Neural progenitor cell (in vitro differentiated cells): ENCODE data around the gene RCSD1. TPM values are rescaled to one million over a fixed set of nuclear protein-coding genes. Genes with fewer than 3 reads are reported as not detected.

Experiments used
- DNase-seq: peaks from one replicate; pipeline ENCODE4 v3.0.0-alpha.2; 2016; ENCODE audit warnings: low spot score
- H2AFZ ChIP-seq: fragments of 200-600 bp; sonication (generic); replicated peaks from 2 replicates; pipeline ENCODE4 v1.6.1; 2016; ENCODE audit warnings: antibody characterized with exemption
- H3F3A ChIP-seq: fragments of 200-600 bp; sonication (generic); 2 replicates; pipeline ENCODE4 v1.6.1; 2016; ENCODE audit warnings: antibody characterized with exemption, low read depth
- H3K27ac ChIP-seq: fragments of 200-600 bp; sonication (generic); 2 replicates; pipeline ENCODE4 v1.5.1; 2016; ENCODE audit warnings: mild to moderate bottlenecking
- H3K27me3 ChIP-seq: fragments of 200-600 bp; sonication (generic); 2 replicates; pipeline ENCODE4 v1.6.1; 2016; ENCODE audit warnings: mild to moderate bottlenecking, moderate library complexity
- H3K36me3 ChIP-seq: fragments of 200-600 bp; sonication (generic); 2 replicates; pipeline ENCODE4 v1.5.1; 2016
- H3K4me1 ChIP-seq: fragments of 200-600 bp; sonication (generic); 2 replicates; pipeline ENCODE4 v1.6.1; 2016; ENCODE audit warnings: mixed run types
- H3K4me2 ChIP-seq: fragments of 200-600 bp; sonication (generic); 2 replicates; pipeline ENCODE4 v1.6.1; 2016
- H3K4me3 ChIP-seq: fragments of 200-600 bp; sonication (generic); 2 replicates; pipeline ENCODE4 v1.5.1; 2016
- H3K79me2 ChIP-seq: fragments of 200-600 bp; sonication (generic); 2 replicates; pipeline ENCODE4 v1.6.1; 2016; ENCODE audit warnings: low read depth
- H3K9ac ChIP-seq: fragments of 200-600 bp; sonication (generic); 2 replicates; pipeline ENCODE4 v1.6.1; 2016
- H3K9me3 ChIP-seq: fragments of 200-600 bp; sonication (generic); 2 replicates; pipeline ENCODE4 v1.5.1; 2016; ENCODE audit warnings: low read depth
- H4K20me1 ChIP-seq: fragments of 200-600 bp; sonication (generic); 2 replicates; pipeline ENCODE4 v1.6.1; 2016; ENCODE audit warnings: low read depth
- H3K27ac Mint-ChIP-seq: 3 replicates; pipeline ENCODE4 v1.8.0; 2021; ENCODE audit warnings: mixed read lengths
- H3K27me3 Mint-ChIP-seq: 2 replicates; pipeline ENCODE4 v1.8.0; 2022; ENCODE audit warnings: low read depth, mild to moderate bottlenecking, inconsistent platforms, moderate library complexity, mixed read lengths; ENCODE audit not compliant: insufficient read depth
- H3K36me3 Mint-ChIP-seq: 3 replicates; pipeline ENCODE4 v1.8.0; 2021; ENCODE audit warnings: mixed read lengths
- H3K4me1 Mint-ChIP-seq: 3 replicates; pipeline ENCODE4 v1.8.0; 2021; ENCODE audit warnings: mixed read lengths
- H3K4me3 Mint-ChIP-seq: 3 replicates; pipeline ENCODE4 v1.8.0; 2021; ENCODE audit warnings: mild to moderate bottlenecking, moderate library complexity, mixed read lengths
- H3K9me3 Mint-ChIP-seq: 3 replicates; pipeline ENCODE4 v1.8.0; 2020; ENCODE audit warnings: mixed read lengths
- CTCF ChIP-seq: fragments of 200-600 bp; sonication (generic); IDR thresholded peaks from 2 replicates; pipeline ENCODE4 v1.5.1; 2017; ENCODE audit warnings: antibody characterized with exemption, mild to moderate bottlenecking
- EZH2 ChIP-seq: fragments of 200-600 bp; sonication (generic); IDR thresholded peaks from 2 replicates; pipeline ENCODE4 v1.6.1; 2017; ENCODE audit warnings: antibody characterized with exemption, mild to moderate bottlenecking, moderate library complexity
- EZH2phosphoT487 ChIP-seq: fragments of 200-600 bp; sonication (generic); IDR thresholded peaks from 2 replicates; pipeline ENCODE4 v1.6.1; 2017; ENCODE audit warnings: antibody characterized with exemption
- total RNA-seq: library from RNA; depleted of rRNA; stranded (reverse); fragments of >200 nt; gene quantifications from 2 replicates; pipeline ENCODE4 v1.2.3, GENCODE V29; 2015; ENCODE audit warnings: low replicate concordance

Gene RCSD1
- total RNA-seq, 1 donor from 2014 or later: 0.06 TPM

DNA sequence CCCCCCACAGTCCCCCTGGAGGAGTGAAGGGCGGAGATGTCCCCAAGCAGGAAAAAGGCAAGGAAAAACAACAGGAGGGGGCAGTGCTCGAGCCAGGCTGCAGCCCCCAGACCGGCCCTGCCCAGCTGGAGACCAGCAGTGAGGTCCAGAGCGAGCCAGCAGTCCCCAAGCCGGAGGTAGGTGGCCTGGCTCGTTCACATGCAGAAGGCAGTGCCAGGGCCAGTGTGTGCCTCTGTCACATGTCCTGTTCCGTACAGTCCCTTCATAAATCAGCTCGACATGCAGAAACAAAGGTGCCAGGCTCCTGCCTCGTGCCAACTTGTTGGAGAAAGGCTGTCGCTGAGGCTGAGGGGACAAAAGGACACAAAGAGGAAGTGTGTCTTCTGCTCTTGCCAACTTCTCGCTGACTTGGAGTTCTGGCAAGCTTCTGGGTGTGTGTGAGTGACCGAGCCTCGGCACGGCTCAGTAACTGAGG lies 67.7 kb downstream of the RCSD1 start:
- no peak overlapping the region for H3K4me3 ChIP-seq
- H3K4me2 ChIP-seq: no peak overlapping the region
- Mint-ChIP-seq H3K4me1 (peaks cover 18% of the 10 kb centered on the region), H3K27me3 (no peaks in the 10 kb centered on the region), H3K36me3 (no peaks in the 10 kb centered on the region), H3K9me3 (peaks cover 5% of the 10 kb centered on the region), H3K4me3 (no peak overlapping the region), H3K27ac (peak overlapping the region; percentile 70)
- H3K79me2 ChIP-seq: no peaks in the 10 kb centered on the region
- H3K9me3 ChIP-seq: no peaks in the 10 kb centered on the region
- H3F3A ChIP-seq: no peaks in the 10 kb centered on the region
- no peaks in the 10 kb centered on the region for H3K36me3 ChIP-seq
- H4K20me1 ChIP-seq: no peaks in the 10 kb centered on the region
- H3K9ac ChIP-seq: no peak overlapping the region
- H2AFZ ChIP-seq: no peak overlapping the region
- DNase-seq: no peak
- H3K27me3 ChIP-seq: no peaks in the 10 kb centered on the region
- TF ChIP-seq EZH2phosphoT487 (no peak), CTCF (no peak), EZH2 (no peak)
- H3K27ac ChIP-seq: no peak overlapping the region
- H3K4me1 ChIP-seq: no peaks in the 10 kb centered on the region

GRCh38 chr1:167698313-167698712 lies 68.3 kb downstream of the RCSD1 start:
- H3K4me2 ChIP-seq: no peak overlapping the region
- Mint-ChIP-seq H3K27me3 (no peaks in the 10 kb centered on the region), H3K27ac (no peak overlapping the region), H3K4me3 (no peak overlapping the region), H3K4me1 (peaks cover 18% of the 10 kb centered on the region), H3K9me3 (peaks cover 5% of the 10 kb centered on the region), H3K36me3 (no peaks in the 10 kb centered on the region)
- no peaks in the 10 kb centered on the region for H3F3A ChIP-seq
- no peaks in the 10 kb centered on the region for H3K4me1 ChIP-seq
- H3K27ac ChIP-seq: no peak overlapping the region
- no peak overlapping the region for H3K9ac ChIP-seq
- no peaks in the 10 kb centered on the region for H4K20me1 ChIP-seq
- no peak for TF ChIP-seq EZH2
- TF ChIP-seq CTCF: no peak
- no peak for TF ChIP-seq EZH2phosphoT487
- H3K79me2 ChIP-seq: no peaks in the 10 kb centered on the region
- H3K36me3 ChIP-seq: no peaks in the 10 kb centered on the region
- H2AFZ ChIP-seq: no peak overlapping the region
- H3K4me3 ChIP-seq: no peak overlapping the region
- no peaks in the 10 kb centered on the region for H3K27me3 ChIP-seq
- no peak for DNase-seq
- H3K9me3 ChIP-seq: no peaks in the 10 kb centered on the region

GRCh38 chr1:167701510-167701909 lies 71.5 kb downstream of the RCSD1 start:
- H3K4me3 Mint-ChIP-seq: no peak overlapping the region
- no peaks in the 10 kb centered on the region for H3K36me3 ChIP-seq
- H3K9ac ChIP-seq: no peak overlapping the region
- peaks cover 2% of the 10 kb centered on the region for H3K27me3 Mint-ChIP-seq
- no peaks in the 10 kb centered on the region for H3K27me3 ChIP-seq
- H3K36me3 Mint-ChIP-seq: no peaks in the 10 kb centered on the region
- H3K4me1 ChIP-seq: peaks cover 17% of the 10 kb centered on the region
- no peak overlapping the region for H3K27ac Mint-ChIP-seq
- DNase-seq: no peak
- H3K4me1 Mint-ChIP-seq: peaks cover 28% of the 10 kb centered on the region
- no peaks in the 10 kb centered on the region for H3K79me2 ChIP-seq
- TF ChIP-seq EZH2 (no peak), CTCF (no peak), EZH2phosphoT487 (no peak)
- peaks cover 5% of the 10 kb centered on the region for H3K9me3 Mint-ChIP-seq
- H3K27ac ChIP-seq: no peak overlapping the region
- H3K9me3 ChIP-seq: no peaks in the 10 kb centered on the region
- H3K4me3 ChIP-seq: no peak overlapping the region
- peaks cover 17% of the 10 kb centered on the region for H3F3A ChIP-seq
- no peaks in the 10 kb centered on the region for H4K20me1 ChIP-seq
- no peak overlapping the region for H3K4me2 ChIP-seq
- no peak overlapping the region for H2AFZ ChIP-seq
